ES-I3 (cell line): ENCODE results near the gene ZBTB48.

Source experiments
- H3K36me3 ChIP-seq: 2 replicates; pipeline ENCODE4 v1.6.1; 2013; ENCODE audit warnings: mild to moderate bottlenecking, low read length, control low read depth, moderate library complexity; ENCODE audit not compliant: insufficient read depth
- H3K4me1 ChIP-seq: 2 replicates; pipeline ENCODE4 v1.6.1; 2013; ENCODE audit warnings: mild to moderate bottlenecking, control low read depth, low read length; ENCODE audit not compliant: insufficient read depth
- H3K9ac ChIP-seq: 2 replicates; pipeline ENCODE4 v1.6.1; 2013; ENCODE audit warnings: low read depth, mild to moderate bottlenecking, low read length, moderate library complexity
- H3K9me3 ChIP-seq: 2 replicates; pipeline ENCODE4 v1.6.1; 2013; ENCODE audit warnings: mild to moderate bottlenecking, low read length, moderate library complexity; ENCODE audit not compliant: control insufficient read depth, insufficient read depth

Gene ZBTB48

GRCh38 chr1:6623269-6623965, 43.6 kb downstream of the ZBTB48 start:
- peaks cover 17% of the 10 kb centered on the region for H3K36me3 ChIP-seq
- no peaks in the 10 kb centered on the region for H3K9me3 ChIP-seq
- no peak overlapping the region for H3K9ac ChIP-seq
- H3K4me1 ChIP-seq = no peaks in the 10 kb centered on the region

- H3K36me3 ChIP-seq = peaks cover 17% of the 10 kb centered on the region
- no peaks in the 10 kb centered on the region for H3K4me1 ChIP-seq
- peak within 1 kb of the TSS; percentile 66 for H3K9ac ChIP-seq
- H3K9me3 ChIP-seq = no peaks in the 10 kb centered on the region
Observed at GRCh38 chr1:6624710-6625583, 45.2 kb downstream of the ZBTB48 start, which contains the start of gene THAP3. Gene THAP3, plus strand, starts transcription at chr1:6624868. Its CDS starts 351 bp downstream, at chr1:6625219.

- no peaks in the 10 kb centered on the region for H3K4me1 ChIP-seq
- H3K9ac ChIP-seq = peak overlapping the region; percentile 66
- H3K36me3 ChIP-seq = peaks cover 11% of the 10 kb centered on the region
- no peaks in the 10 kb centered on the region for H3K9me3 ChIP-seq
Observed at GRCh38 chr1:6625584-6626149, 45.9 kb downstream of the ZBTB48 start.

GRCh38 chr1:6627031-6627430, 47.2 kb downstream of the ZBTB48 start:
- H3K36me3 ChIP-seq = no peaks in the 10 kb centered on the region
- no peaks in the 10 kb centered on the region for H3K4me1 ChIP-seq
- no peaks in the 10 kb centered on the region for H3K9me3 ChIP-seq
- H3K9ac ChIP-seq = no peak overlapping the region

- H3K9ac ChIP-seq = no peak overlapping the region
- H3K9me3 ChIP-seq = no peaks in the 10 kb centered on the region
- no peaks in the 10 kb centered on the region for H3K4me1 ChIP-seq
- H3K36me3 ChIP-seq = no peaks in the 10 kb centered on the region
Observed at GRCh38 chr1:6627841-6628545, 48.2 kb downstream of the ZBTB48 start.

GRCh38 chr1:6628971-6629479, 49.2 kb downstream of the ZBTB48 start:
- no peaks in the 10 kb centered on the region for H3K9me3 ChIP-seq
- no peaks in the 10 kb centered on the region for H3K36me3 ChIP-seq
- no peaks in the 10 kb centered on the region for H3K4me1 ChIP-seq
- H3K9ac ChIP-seq = no peak overlapping the region

GRCh38 chr1:6630027-6630426, 50.2 kb downstream of the ZBTB48 start:
- H3K36me3 ChIP-seq = no peaks in the 10 kb centered on the region

GRCh38 chr1:6631058-6631457, 51.3 kb downstream of the ZBTB48 start:
- H3K36me3 ChIP-seq = peaks cover 1% of the 10 kb centered on the region
- H3K4me1 ChIP-seq = no peaks in the 10 kb centered on the region
- H3K9ac ChIP-seq = no peak overlapping the region
- H3K9me3 ChIP-seq = no peaks in the 10 kb centered on the region

More at GRCh38 chr1:6630027-6630426, 50.2 kb downstream of the ZBTB48 start:
- H3K9ac ChIP-seq = no peak overlapping the region
- no peaks in the 10 kb centered on the region for H3K4me1 ChIP-seq
- H3K9me3 ChIP-seq = no peaks in the 10 kb centered on the region

GRCh38 chr1:6632588-6633514, 53.1 kb downstream of the ZBTB48 start:
- Histone ChIP-seq H3K36me3 (peaks cover 9% of the 10 kb centered on the region), H3K9me3 (no peaks in the 10 kb centered on the region), H3K9ac (no peak overlapping the region), H3K4me1 (no peaks in the 10 kb centered on the region)

- H3K9ac ChIP-seq = no peak overlapping the region
- H3K9me3 ChIP-seq = no peaks in the 10 kb centered on the region
- peaks cover 18% of the 10 kb centered on the region for H3K36me3 ChIP-seq
- H3K4me1 ChIP-seq = no peaks in the 10 kb centered on the region
Observed at GRCh38 chr1:6634371-6635052, 54.7 kb downstream of the ZBTB48 start.

GRCh38 chr1:6635161-6635909, 55.5 kb downstream of the ZBTB48 start:
- no peaks in the 10 kb centered on the region for H3K4me1 ChIP-seq
- peaks cover 22% of the 10 kb centered on the region for H3K36me3 ChIP-seq
- H3K9ac ChIP-seq = no peak overlapping the region
- H3K9me3 ChIP-seq = no peaks in the 10 kb centered on the region

GRCh38 chr1:6635910-6636760, 56.3 kb downstream of the ZBTB48 start:
- H3K36me3 ChIP-seq = peaks cover 22% of the 10 kb centered on the region
- H3K9me3 ChIP-seq = no peaks in the 10 kb centered on the region
- H3K9ac ChIP-seq = no peak overlapping the region
- no peaks in the 10 kb centered on the region for H3K4me1 ChIP-seq
